ENCODE measurements around the gene MTCL1.

GRCh38 chr18:8758466-8758865, 53.1 kb downstream of the MTCL1 start:
- no peak for TF ChIP-seq CTCF (conservative IDR thresholded peaks at IDR 0.05; ENCODE audit: low read length)
- no peak for TF ChIP-seq EZH2phosphoT487 (IDR thresholded peaks at IDR 0.05; ENCODE audit: borderline replicate concordance)

Measured in Loucy (cell line).